Measurements from ENCODE around the gene AOPEP.
"Not testable (repeated sequence)": the region's sequence is repeated elsewhere in the genome, so short reads cannot be mapped to it uniquely, and the experiment has no call there.

AOPEP gene

DNA sequence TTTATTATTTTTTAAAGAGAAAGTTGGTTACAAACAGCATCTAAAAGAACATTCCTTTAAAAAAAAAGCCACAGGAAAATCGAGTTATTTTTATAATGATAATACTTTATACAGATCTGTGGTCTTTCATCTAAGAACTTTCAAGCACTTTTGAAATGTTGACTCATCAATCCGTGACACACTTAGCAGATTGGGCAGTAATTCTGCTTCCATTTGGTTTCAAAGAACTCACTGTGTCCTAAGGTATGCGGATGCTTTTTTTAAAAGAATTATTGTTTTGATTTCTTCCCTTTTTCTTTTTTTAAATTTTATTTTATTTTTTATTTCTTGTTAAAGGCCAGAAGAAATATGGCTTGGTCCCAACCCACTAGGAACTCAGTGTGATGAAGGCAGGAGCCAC, 147.8 kb downstream of the AOPEP start:
- Histone ChIP-seq H3K4me3 (ENCODE audit: low read depth, low read length) (no peak overlapping the region), H3K4me1 (ENCODE audit: control insufficient read depth, insufficient read depth, low read length) (peaks cover 4% of the 10 kb centered on the region; the same call in 1 of the 2 replicates), H3K9me3 (ENCODE audit: control insufficient read depth, insufficient read depth, low read depth, low read length) (no peaks in the 10 kb centered on the region), H3K36me3 (ENCODE audit: control insufficient read depth in 2 of 2, insufficient read depth in 1 of 2, low read length in 2 of 2) (no peaks in the 10 kb centered on the region), H3K27ac (ENCODE audit: extremely low read depth, low read depth, low read length) (no peak overlapping the region)
- ChIA-PET POLR2A (no interaction called here), CTCF (no interaction called here)
- TF ChIP-seq, protein P1, sequence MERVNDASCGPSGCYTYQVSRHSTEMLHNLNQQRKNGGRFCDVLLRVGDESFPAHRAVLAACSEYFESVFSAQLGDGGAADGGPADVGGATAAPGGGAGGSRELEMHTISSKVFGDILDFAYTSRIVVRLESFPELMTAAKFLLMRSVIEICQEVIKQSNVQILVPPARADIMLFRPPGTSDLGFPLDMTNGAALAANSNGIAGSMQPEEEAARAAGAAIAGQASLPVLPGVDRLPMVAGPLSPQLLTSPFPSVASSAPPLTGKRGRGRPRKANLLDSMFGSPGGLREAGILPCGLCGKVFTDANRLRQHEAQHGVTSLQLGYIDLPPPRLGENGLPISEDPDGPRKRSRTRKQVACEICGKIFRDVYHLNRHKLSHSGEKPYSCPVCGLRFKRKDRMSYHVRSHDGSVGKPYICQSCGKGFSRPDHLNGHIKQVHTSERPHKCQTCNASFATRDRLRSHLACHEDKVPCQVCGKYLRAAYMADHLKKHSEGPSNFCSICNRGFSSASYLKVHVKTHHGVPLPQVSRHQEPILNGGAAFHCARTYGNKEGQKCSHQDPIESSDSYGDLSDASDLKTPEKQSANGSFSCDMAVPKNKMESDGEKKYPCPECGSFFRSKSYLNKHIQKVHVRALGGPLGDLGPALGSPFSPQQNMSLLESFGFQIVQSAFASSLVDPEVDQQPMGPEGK (tag by site-specific recombination; IDR thresholded peaks at IDR 0.05) = no peak
- TF ChIP-seq ZNF121 (tag by site-specific recombination; IDR thresholded peaks at IDR 0.05) = no peak
- TF ChIP-seq SP2 (tag by site-specific recombination; IDR thresholded peaks at IDR 0.05) = no peak
- TF ChIP-seq ZNF292 (tag by site-specific recombination; IDR thresholded peaks at IDR 0.05; ENCODE audit: borderline replicate concordance, low read depth) = no peak
- TF ChIP-seq ZNF202 (tag by site-specific recombination; IDR thresholded peaks at IDR 0.05; ENCODE audit: borderline replicate concordance) = no peak
- TF ChIP-seq HOXA7 (CRISPR knock-in tag; IDR thresholded peaks at IDR 0.05; ENCODE audit: borderline replicate concordance) = no peak
- TF ChIP-seq ZNF239 (tag by site-specific recombination; IDR thresholded peaks at IDR 0.05) = no peak
- no peak for TF ChIP-seq ZNF843 (tag by site-specific recombination; IDR thresholded peaks at IDR 0.05)
- TF ChIP-seq ZNF24 (tag by site-specific recombination; IDR thresholded peaks at IDR 0.05) = no peak
- TF ChIP-seq ZNF169 (tag by site-specific recombination; IDR thresholded peaks at IDR 0.05) = no peak
- TF ChIP-seq ZNF791 (tag by site-specific recombination; IDR thresholded peaks at IDR 0.05) = no peak
- TF ChIP-seq HOXD13 (CRISPR knock-in tag; IDR thresholded peaks at IDR 0.05; ENCODE audit: borderline replicate concordance) = no peak

GRCh38 chr9:94875300-94876020, 149.0 kb downstream of the AOPEP start:
- H3K4me3 ChIP-seq (ENCODE audit: low read depth, low read length) = no peak overlapping the region
- no peaks in the 10 kb centered on the region for H3K9me3 ChIP-seq (ENCODE audit: control insufficient read depth, insufficient read depth, low read depth, low read length)
- no peaks in the 10 kb centered on the region for H3K4me1 ChIP-seq (ENCODE audit: control insufficient read depth, insufficient read depth, low read length)
- no peak for TF ChIP-seq ZNF394 (tag by site-specific recombination; IDR thresholded peaks at IDR 0.05; ENCODE audit: borderline replicate concordance)
- ChIA-PET POLR2A (no interaction called here), CTCF (interaction anchor here (0.7 kb wide), 1 partner anchor 9 kb away, joined by 3 read pairs; no protein-coding TSS in a partner anchor)
- H3K27ac ChIP-seq (ENCODE audit: extremely low read depth, low read depth, low read length) = no peak overlapping the region
- H3K36me3 ChIP-seq (ENCODE audit: control insufficient read depth in 2 of 2, insufficient read depth in 1 of 2, low read length in 2 of 2) = no peaks in the 10 kb centered on the region

GRCh38 chr9:94878804-94879203, 152.3 kb downstream of the AOPEP start:
- H3K4me1 ChIP-seq (ENCODE audit: control insufficient read depth, insufficient read depth, low read length); H3K9me3 ChIP-seq (ENCODE audit: control insufficient read depth, insufficient read depth, low read depth, low read length); H3K4me3 ChIP-seq (ENCODE audit: low read depth, low read length); H3K36me3 ChIP-seq (ENCODE audit: control insufficient read depth in 2 of 2, insufficient read depth in 1 of 2, low read length in 2 of 2); H3K27ac ChIP-seq (ENCODE audit: extremely low read depth, low read depth, low read length); CTCF ChIA-PET: not testable (repeated sequence)
- POLR2A ChIA-PET = interaction anchor here (1.2 kb wide), 1 partner anchor 11 kb away, joined by 3 read pairs; no protein-coding TSS in a partner anchor

DNA sequence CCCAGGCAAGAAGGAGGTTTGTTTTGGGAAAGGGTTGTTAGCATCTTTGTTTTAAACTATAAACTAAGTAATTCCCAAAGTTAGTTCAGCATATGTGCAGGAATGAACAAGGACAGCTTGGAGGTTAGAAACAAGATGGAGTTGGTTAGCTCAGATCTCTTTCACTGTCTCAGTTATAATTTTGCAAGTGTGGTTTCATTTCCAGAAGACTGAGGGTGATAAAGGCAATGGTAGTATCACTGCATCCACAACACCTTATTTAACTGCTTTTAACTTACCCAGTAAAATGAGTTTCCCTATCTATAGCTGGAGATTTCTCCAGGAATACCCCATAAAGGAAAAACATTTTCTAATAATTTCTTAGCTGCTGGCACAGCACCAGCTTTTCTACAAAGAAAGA, 152.7 kb downstream of the AOPEP start:
- no peak for TF ChIP-seq ZNF561 (tag by site-specific recombination; IDR thresholded peaks at IDR 0.05; ENCODE audit: borderline replicate concordance)
- no peak for TF ChIP-seq YY1 (tag by site-specific recombination; IDR thresholded peaks at IDR 0.05)
- TF ChIP-seq ZNF600 (tag by site-specific recombination; IDR thresholded peaks at IDR 0.05) = no peak
- no peak for TF ChIP-seq ZNF335 (tag by site-specific recombination; conservative IDR thresholded peaks at IDR 0.05)
- TF ChIP-seq WT1 (tag by site-specific recombination; IDR thresholded peaks at IDR 0.05) = no peak
- TF ChIP-seq MEIS1 (CRISPR knock-in tag; IDR thresholded peaks at IDR 0.05; ENCODE audit: borderline replicate concordance) = no peak
- H3K4me1 ChIP-seq (ENCODE audit: control insufficient read depth, insufficient read depth, low read length) = no peaks in the 10 kb centered on the region
- H3K27ac ChIP-seq (ENCODE audit: extremely low read depth, low read depth, low read length) = no peak overlapping the region
- no peak overlapping the region for H3K4me3 ChIP-seq (ENCODE audit: low read depth, low read length)
- H3K36me3 ChIP-seq (ENCODE audit: control insufficient read depth in 2 of 2, insufficient read depth in 1 of 2, low read length in 2 of 2) = no peaks in the 10 kb centered on the region
- CTCF ChIA-PET = no interaction called here
- POLR2A ChIA-PET = interaction anchor here (1.2 kb wide), 1 partner anchor 11 kb away, joined by 3 read pairs; no protein-coding TSS in a partner anchor
- H3K9me3 ChIP-seq (ENCODE audit: control insufficient read depth, insufficient read depth, low read depth, low read length) = no peaks in the 10 kb centered on the region

Measured in HEK293 (cell line).